ENCODE data around the gene RNASEH2A.

The RNASEH2A gene

GRCh38 chr19:12788042-12788681 is 18.2 kb upstream of the RNASEH2A start:
- no peaks in the 10 kb centered on the region for H3K9me3 ChIP-seq (ENCODE audit: control insufficient read depth, insufficient read depth, low read length)
- H3K4me3 ChIP-seq (ENCODE audit: low read length), result no peak overlapping the region
- no peak for DNase-seq (ENCODE audit: low read depth, low spot score)
- peaks cover 14% of the 10 kb centered on the region for H3K4me1 ChIP-seq (ENCODE audit: control insufficient read depth, insufficient read depth, low read length)
- H3K27me3 ChIP-seq (ENCODE audit: control insufficient read depth, insufficient read depth, low read length), result no peaks in the 10 kb centered on the region
- H3K36me3 ChIP-seq (ENCODE audit: control insufficient read depth, insufficient read depth, low read length), result no peaks in the 10 kb centered on the region
- no CpG with 5 or more reads among the region's 4 CpGs for WGBS (ENCODE audit: insufficient coverage, insufficient read length)
- no peak overlapping the region for H3K27ac ChIP-seq (ENCODE audit: low read length)

- no peak overlapping the region for H3K27ac ChIP-seq (ENCODE audit: low read length)
- H3K36me3 ChIP-seq (ENCODE audit: control insufficient read depth, insufficient read depth, low read length), result no peaks in the 10 kb centered on the region
- no peak overlapping the region; the same call in 1 of the 2 replicates for H3K4me3 ChIP-seq (ENCODE audit: low read length)
- WGBS (ENCODE audit: insufficient coverage, insufficient read length), result no CpG with 5 or more reads among the region's 12 CpGs
- H3K9me3 ChIP-seq (ENCODE audit: control insufficient read depth, insufficient read depth, low read length), result no peaks in the 10 kb centered on the region
- DNase-seq (ENCODE audit: low read depth, low spot score), result no peak
- peaks cover 10% of the 10 kb centered on the region for H3K4me1 ChIP-seq (ENCODE audit: control insufficient read depth, insufficient read depth, low read length)
- H3K27me3 ChIP-seq (ENCODE audit: control insufficient read depth, insufficient read depth, low read length), result no peaks in the 10 kb centered on the region
Observed at GRCh38 chr19:12788682-12789097, 17.7 kb upstream of the RNASEH2A start.

- Histone ChIP-seq H3K27ac (ENCODE audit: low read length) (no peak overlapping the region), H3K27me3 (ENCODE audit: control insufficient read depth, insufficient read depth, low read length) (no peaks in the 10 kb centered on the region), H3K4me1 (ENCODE audit: control insufficient read depth, insufficient read depth, low read length) (peaks cover 10% of the 10 kb centered on the region), H3K4me3 (ENCODE audit: low read length) (peak overlapping the region; percentile 43; the same call in 1 of the 2 replicates), H3K9me3 (ENCODE audit: control insufficient read depth, insufficient read depth, low read length) (no peaks in the 10 kb centered on the region), H3K36me3 (ENCODE audit: control insufficient read depth, insufficient read depth, low read length) (no peaks in the 10 kb centered on the region)
- no CpG with 5 or more reads among the region's 46 CpGs for WGBS (ENCODE audit: insufficient coverage, insufficient read length)
- DNase-seq (ENCODE audit: low read depth, low spot score), result no peak
Observed at GRCh38 chr19:12789098-12789903, 17.1 kb upstream of the RNASEH2A start.

GRCh38 chr19:12789904-12790619 is 16.3 kb upstream of the RNASEH2A start:
- WGBS (ENCODE audit: insufficient coverage, insufficient read length), result no CpG with 5 or more reads among the region's 56 CpGs
- DNase-seq (ENCODE audit: low read depth, low spot score), result no peak
- no peaks in the 10 kb centered on the region for H3K36me3 ChIP-seq (ENCODE audit: control insufficient read depth, insufficient read depth, low read length)

GRCh38 chr19:12790628-12791344 is 15.6 kb upstream of the RNASEH2A start:
- Histone ChIP-seq H3K27me3 (ENCODE audit: control insufficient read depth, insufficient read depth, low read length) (no peaks in the 10 kb centered on the region), H3K36me3 (ENCODE audit: control insufficient read depth, insufficient read depth, low read length) (no peaks in the 10 kb centered on the region), H3K4me3 (ENCODE audit: low read length) (peak overlapping the region; percentile 59; the same call in 1 of the 2 replicates), H3K27ac (ENCODE audit: low read length) (no peak overlapping the region), H3K4me1 (ENCODE audit: control insufficient read depth, insufficient read depth, low read length) (peaks cover 10% of the 10 kb centered on the region), H3K9me3 (ENCODE audit: control insufficient read depth, insufficient read depth, low read length) (no peaks in the 10 kb centered on the region)
- WGBS (ENCODE audit: insufficient coverage, insufficient read length), result no CpG with 5 or more reads among the region's 22 CpGs
- no peak for DNase-seq (ENCODE audit: low read depth, low spot score)

More at GRCh38 chr19:12789904-12790619, 16.3 kb upstream of the RNASEH2A start:
- peaks cover 10% of the 10 kb centered on the region for H3K4me1 ChIP-seq (ENCODE audit: control insufficient read depth, insufficient read depth, low read length)
- peak overlapping the region; percentile 43; the same call in 1 of the 2 replicates for H3K4me3 ChIP-seq (ENCODE audit: low read length)
- H3K27ac ChIP-seq (ENCODE audit: low read length), result no peak overlapping the region
- no peaks in the 10 kb centered on the region for H3K27me3 ChIP-seq (ENCODE audit: control insufficient read depth, insufficient read depth, low read length)
- H3K9me3 ChIP-seq (ENCODE audit: control insufficient read depth, insufficient read depth, low read length), result no peaks in the 10 kb centered on the region

- H3K36me3 ChIP-seq (ENCODE audit: control insufficient read depth, insufficient read depth, low read length), result no peaks in the 10 kb centered on the region
- H3K4me1 ChIP-seq (ENCODE audit: control insufficient read depth, insufficient read depth, low read length), result peaks cover 13% of the 10 kb centered on the region
- no peaks in the 10 kb centered on the region for H3K9me3 ChIP-seq (ENCODE audit: control insufficient read depth, insufficient read depth, low read length)
- no peaks in the 10 kb centered on the region for H3K27me3 ChIP-seq (ENCODE audit: control insufficient read depth, insufficient read depth, low read length)
- H3K4me3 ChIP-seq (ENCODE audit: low read length), result peak within 1 kb of the TSS; percentile 59
- no peak for DNase-seq (ENCODE audit: low read depth, low spot score)
- H3K27ac ChIP-seq (ENCODE audit: low read length), result no peak within 1 kb of the TSS
- no CpG with 5 or more reads among the region's 73 CpGs for WGBS (ENCODE audit: insufficient coverage, insufficient read length)
Observed at GRCh38 chr19:12791345-12792050, 14.9 kb upstream of the RNASEH2A start, which contains the start of gene JUNB. TSS of gene JUNB (plus strand) at chr19:12791486. CDS start at chr19:12791772, 286 bp downstream.

GRCh38 chr19:12792051-12792852 is 14.1 kb upstream of the RNASEH2A start:
- no peak for DNase-seq (ENCODE audit: low read depth, low spot score)
- WGBS (ENCODE audit: insufficient coverage, insufficient read length), result no CpG with 5 or more reads among the region's 84 CpGs

GRCh38 chr19:12792853-12793289 is 13.5 kb upstream of the RNASEH2A start:
- no peak overlapping the region for H3K27ac ChIP-seq (ENCODE audit: low read length)
- no peaks in the 10 kb centered on the region for H3K27me3 ChIP-seq (ENCODE audit: control insufficient read depth, insufficient read depth, low read length)
- no peak for DNase-seq (ENCODE audit: low read depth, low spot score)
- H3K4me1 ChIP-seq (ENCODE audit: control insufficient read depth, insufficient read depth, low read length), result peaks cover 13% of the 10 kb centered on the region
- H3K36me3 ChIP-seq (ENCODE audit: control insufficient read depth, insufficient read depth, low read length), result no peaks in the 10 kb centered on the region
- H3K4me3 ChIP-seq (ENCODE audit: low read length), result peak overlapping the region; percentile 59; the same call in 1 of the 2 replicates
- no CpG with 5 or more reads among the region's 22 CpGs for WGBS (ENCODE audit: insufficient coverage, insufficient read length)
- no peaks in the 10 kb centered on the region for H3K9me3 ChIP-seq (ENCODE audit: control insufficient read depth, insufficient read depth, low read length)

More at GRCh38 chr19:12792051-12792852, 14.1 kb upstream of the RNASEH2A start:
- H3K27ac ChIP-seq (ENCODE audit: low read length), result no peak overlapping the region
- peak overlapping the region; percentile 59 for H3K4me3 ChIP-seq (ENCODE audit: low read length)
- H3K4me1 ChIP-seq (ENCODE audit: control insufficient read depth, insufficient read depth, low read length), result peaks cover 13% of the 10 kb centered on the region
- H3K9me3 ChIP-seq (ENCODE audit: control insufficient read depth, insufficient read depth, low read length), result no peaks in the 10 kb centered on the region
- H3K36me3 ChIP-seq (ENCODE audit: control insufficient read depth, insufficient read depth, low read length), result no peaks in the 10 kb centered on the region
- H3K27me3 ChIP-seq (ENCODE audit: control insufficient read depth, insufficient read depth, low read length), result no peaks in the 10 kb centered on the region

Measured in iPS DF 6.9 (cell line).